GM12875 (cell line): ENCODE results near the gene MINDY2.

ENCODE experiments used
- H3K4me3 ChIP-seq: one replicate; pipeline ENCODE4 v1.5.1; 2011; ENCODE audit warnings: low read depth, low read length, control low read depth
- CTCF ChIP-seq: IDR thresholded peaks from 2 replicates; pipeline ENCODE4 v1.5.1; 2011; ENCODE audit warnings: low read depth, mild to moderate bottlenecking, control low read depth, inconsistent platforms, low read length, moderate library complexity, borderline replicate concordance; ENCODE audit not compliant: insufficient read depth

MINDY2 gene

GRCh38 chr15:58886921-58887320 is 115.8 kb downstream of the MINDY2 start:
- no peak overlapping the region for H3K4me3 ChIP-seq
- no peak for TF ChIP-seq CTCF

- TF ChIP-seq CTCF: no peak
- no peak overlapping the region for H3K4me3 ChIP-seq
Observed at GRCh38 chr15:58889363-58889762, 118.3 kb downstream of the MINDY2 start.

GRCh38 chr15:58898150-58898680 is 127.1 kb downstream of the MINDY2 start:
- TF ChIP-seq CTCF: no peak

GRCh38 chr15:58900631-58901030 is 129.5 kb downstream of the MINDY2 start:
- TF ChIP-seq CTCF: no peak

More at GRCh38 chr15:58898150-58898680, 127.1 kb downstream of the MINDY2 start:
- no peak overlapping the region for H3K4me3 ChIP-seq

GRCh38 chr15:58908550-58909309 is 137.6 kb downstream of the MINDY2 start:
- TF ChIP-seq CTCF: no peak
- H3K4me3 ChIP-seq: no peak overlapping the region

More at GRCh38 chr15:58900631-58901030, 129.5 kb downstream of the MINDY2 start:
- no peak overlapping the region for H3K4me3 ChIP-seq

GRCh38 chr15:58909616-58910015 is 138.5 kb downstream of the MINDY2 start:
- H3K4me3 ChIP-seq: no peak overlapping the region
- TF ChIP-seq CTCF: no peak

- H3K4me3 ChIP-seq: no peak overlapping the region
- no peak for TF ChIP-seq CTCF
Observed at GRCh38 chr15:58910456-58910855, 139.4 kb downstream of the MINDY2 start.
